ENCODE data around the gene PPP1R3E.

The PPP1R3E gene

GRCh38 chr14:23346693-23347405 is 44.2 kb upstream of the PPP1R3E start:
- no peak for DNase-seq (ENCODE audit: low read depth, low spot score)
- no peak for TF ChIP-seq CTCF (IDR thresholded peaks at IDR 0.05; ENCODE audit: insufficient read depth, low read length, missing control alignments)
- ChIA-PET CTCF (interaction anchor here (1.2 to 2.6 kb wide), 4 partner anchors 11 to 17 kb away, joined by 3 to 11 read pairs (median 7); no protein-coding TSS in a partner anchor), POLR2A (interaction anchor here (0.7 kb wide), 1 partner anchor 8 kb away, joined by 3 read pairs; no protein-coding TSS in a partner anchor)
- no peak overlapping the region for H3K4me3 ChIP-seq (ENCODE audit: low read depth, low read length)

GRCh38 chr14:23345987-23346692 is 43.5 kb upstream of the PPP1R3E start:
- CTCF ChIA-PET = interaction anchor here (1.2 to 2.6 kb wide), 10 partner anchors 8 to 37 kb away, joined by 3 to 12 read pairs (median 7); no protein-coding TSS in a partner anchor
- POLR2A ChIA-PET = interaction anchor here (0.7 kb wide), 1 partner anchor 9 kb away, joined by 3 read pairs; no protein-coding TSS in a partner anchor
- TF ChIP-seq CTCF (IDR thresholded peaks at IDR 0.05; ENCODE audit: insufficient read depth, low read length, missing control alignments) = no peak
- no peak for DNase-seq (ENCODE audit: low read depth, low spot score)
- no peak overlapping the region for H3K4me3 ChIP-seq (ENCODE audit: low read depth, low read length)

GRCh38 chr14:23344481-23344880 is 41.8 kb upstream of the PPP1R3E start:
- no peak for TF ChIP-seq CTCF (IDR thresholded peaks at IDR 0.05; ENCODE audit: insufficient read depth, low read length, missing control alignments)
- no peak for DNase-seq (ENCODE audit: low read depth, low spot score)
- ChIA-PET POLR2A (interaction anchor here (1.3 kb wide), 1 partner anchor 8 kb away, joined by 4 read pairs; the partner anchor contains the start of gene SLC22A17), CTCF (interaction anchor here (0.7 to 2.6 kb wide), 11 partner anchors 9 to 36 kb away, joined by 3 to 12 read pairs (median 5); partner anchors contain the start of gene SLC22A17)
- H3K4me3 ChIP-seq (ENCODE audit: low read depth, low read length) = no peak overlapping the region

- no peak for DNase-seq (ENCODE audit: low read depth, low spot score)
- CTCF ChIA-PET = interaction anchor here (0.6 to 3.0 kb wide), 4 partner anchors 11 to 40 kb away, joined by 3 to 24 read pairs (median 4); partner anchors contain the start of gene SLC22A17
- no peak for TF ChIP-seq CTCF (IDR thresholded peaks at IDR 0.05; ENCODE audit: insufficient read depth, low read length, missing control alignments)
- no peak overlapping the region for H3K4me3 ChIP-seq (ENCODE audit: low read depth, low read length)
- POLR2A ChIA-PET = no interaction called here
These were observed 37.0 kb upstream of the PPP1R3E start for GRCh38 chr14:23339506-23340268.

GRCh38 chr14:23335623-23336022 is 33.0 kb upstream of the PPP1R3E start:
- no peak overlapping the region for H3K4me3 ChIP-seq (ENCODE audit: low read depth, low read length)
- TF ChIP-seq CTCF (IDR thresholded peaks at IDR 0.05; ENCODE audit: insufficient read depth, low read length, missing control alignments) = no peak
- DNase-seq (ENCODE audit: low read depth, low spot score) = no peak
- ChIA-PET CTCF (interaction anchor here (1.4 to 18.0 kb wide), 3 partner anchors 10 to 43 kb away, joined by 8 to 303 read pairs (median 9); partner anchors contain the start of genes CMTM5 and SLC22A17), POLR2A (no interaction called here)
